NK-92 treated with Interleukin-12 subunit alpha and Interleukin-12 subunit beta, amount 100 ng/mL, for 24 hours (cell line): Measurements from ENCODE around the gene FBXO4.
"Not testable (repeated sequence)": the region's sequence is repeated elsewhere in the genome, so short reads cannot be mapped to it uniquely, and the experiment has no call there.

Experiments used
- DNase-seq: peaks from one replicate; lab custom pipeline; 2025; lab: John Stamatoyannopoulos, UW

Gene FBXO4

DNA sequence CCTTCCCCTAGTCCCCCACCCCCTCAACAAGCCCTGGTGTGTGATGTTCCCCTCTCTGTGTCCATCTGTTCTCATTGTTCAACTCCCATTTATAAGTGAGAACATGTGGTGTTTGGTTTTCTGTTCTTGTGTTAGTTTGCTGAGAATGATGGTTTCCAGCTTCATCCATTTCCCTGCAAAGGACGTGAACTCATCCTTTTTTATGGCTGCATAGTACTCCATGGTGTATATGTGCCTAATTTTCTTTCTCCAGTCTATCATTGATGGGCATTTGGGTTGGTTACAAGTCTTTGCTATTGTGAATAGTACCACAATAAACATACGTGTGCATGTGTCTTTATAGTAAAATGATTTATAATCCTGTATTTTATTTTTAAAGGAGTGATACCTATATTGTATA is 57.8 kb downstream of the FBXO4 start:
- DNase-seq, result not testable (repeated sequence)

DNA sequence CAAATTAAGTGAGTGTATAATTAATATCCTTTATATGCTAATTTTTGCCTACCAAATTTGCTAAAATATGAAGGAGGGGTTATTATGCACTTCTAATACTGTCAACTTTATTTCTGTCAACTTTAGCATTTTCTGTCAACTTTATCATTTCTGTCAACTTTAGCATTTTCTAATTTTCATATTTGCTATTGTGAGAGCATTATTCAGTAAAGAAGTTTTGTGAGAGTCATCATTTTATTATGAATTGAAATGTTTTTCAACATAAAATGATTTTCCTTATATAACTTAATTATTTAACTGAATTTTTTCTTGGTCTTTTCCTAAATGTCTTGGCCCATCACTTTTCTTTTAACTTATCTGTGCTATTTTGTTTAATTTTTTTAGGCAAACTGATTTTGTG is 58.2 kb downstream of the FBXO4 start:
- no peak for DNase-seq

DNA sequence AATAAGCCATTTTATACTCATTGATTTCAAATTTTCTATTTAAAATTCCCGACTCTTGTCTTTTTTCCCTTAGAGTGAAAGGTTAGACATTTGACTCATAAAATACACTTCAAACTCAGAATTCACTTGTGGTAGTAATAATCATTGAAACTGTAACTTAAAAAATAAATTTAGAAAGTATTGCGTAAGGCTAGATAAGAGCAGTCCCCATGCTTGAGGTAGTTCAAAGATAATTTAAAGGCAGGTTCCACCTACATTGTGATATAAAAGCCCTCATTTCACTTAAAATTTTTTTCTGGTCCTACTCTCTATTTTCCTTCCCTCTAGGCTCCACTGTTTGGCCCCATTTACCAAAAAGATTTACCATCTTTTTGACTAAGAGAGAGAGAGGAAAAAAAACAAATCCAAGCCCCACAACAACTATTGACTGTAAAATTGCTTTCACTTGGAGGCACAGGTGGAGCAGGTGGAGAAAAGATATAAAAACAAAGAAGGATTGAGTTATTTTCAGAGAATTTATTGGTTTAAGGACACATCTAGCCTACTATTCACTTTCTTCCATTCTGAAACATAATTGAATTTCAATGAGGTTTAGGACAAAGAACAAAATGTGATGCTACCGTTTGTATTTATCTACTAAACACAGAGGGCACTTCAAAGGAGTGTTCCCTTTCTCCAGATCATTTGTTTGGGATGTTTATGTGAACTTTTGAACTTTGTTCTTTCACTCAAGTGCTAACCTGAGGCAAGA is 61.0 kb downstream of the FBXO4 start:
- no peak for DNase-seq
